Keratinocyte (primary cell): ENCODE measurements around the gene OPN4. TPM values are rescaled to one million over a fixed set of nuclear protein-coding genes. Genes with fewer than 3 reads are reported as not detected.

Source experiments
- DNase-seq: peaks from one replicate; pipeline ENCODE4 v3.0.0-alpha.2; 2011; ENCODE audit warnings: low read depth, missing footprints, low spot score
- FAIRE-seq: peaks from 2 replicates; lab custom pipeline; 2011; peaks lifted over from hg19 to GRCh38; lab: Jason Lieb, UNC
- H2AFZ ChIP-seq: 2 replicates; pipeline ENCODE4 v1.6.0; 2012; ENCODE audit warnings: low read length, control low read depth, inconsistent platforms; ENCODE audit not compliant: control insufficient read depth
- H3K27ac ChIP-seq: 2 replicates; pipeline ENCODE4 v1.5.1; 2011; ENCODE audit warnings: low read length; ENCODE audit not compliant: control insufficient read depth, insufficient read depth
- H3K27me3 ChIP-seq: 3 replicates; pipeline ENCODE4 v1.6.0; 2011; ENCODE audit warnings: low read length; ENCODE audit not compliant: control insufficient read depth, insufficient read depth; ENCODE audit errors: extremely low read depth
- H3K36me3 ChIP-seq, 2 experiments: 2 replicates in 1 of 2; 3 replicates in 1 of 2; pipeline ENCODE4 v1.5.1; 2011; ENCODE audit warnings: low read length in 2 of 2, mild to moderate bottlenecking in 1 of 2; ENCODE audit not compliant: control insufficient read depth in 2 of 2, insufficient read depth in 2 of 2; ENCODE audit errors: extremely low read depth in 1 of 2
- H3K4me1 ChIP-seq: 3 replicates; pipeline ENCODE4 v1.5.1; 2011; ENCODE audit warnings: low read length; ENCODE audit not compliant: control insufficient read depth, insufficient read depth; ENCODE audit errors: extremely low read depth
- H3K4me2 ChIP-seq: 3 replicates; pipeline ENCODE4 v1.6.0; 2011; ENCODE audit warnings: low read depth, low read length; ENCODE audit not compliant: control insufficient read depth, insufficient read depth; ENCODE audit errors: extremely low read depth
- H3K4me3 ChIP-seq, 3 experiments: fragments of 200-600 bp in 1 of 3; sonication (generic) in 1 of 3; 2 replicates in 2 of 3; 3 replicates in 1 of 3; pipeline ENCODE4 v1.5.1; 2011 to 2016; ENCODE audit warnings: low read length in 3 of 3, mild to moderate bottlenecking in 3 of 3, control low read depth in 2 of 3, inconsistent platforms in 1 of 3, low read depth in 1 of 3, mixed read lengths in 1 of 3, mixed run types in 1 of 3, moderate library complexity in 1 of 3; ENCODE audit not compliant: control insufficient read depth in 2 of 3, insufficient read depth in 2 of 3; ENCODE audit errors: extremely low read depth in 1 of 3
- H3K79me2 ChIP-seq: 2 replicates; pipeline ENCODE4 v1.6.0; 2012; ENCODE audit warnings: low read length; ENCODE audit not compliant: control insufficient read depth, insufficient read depth
- H3K9ac ChIP-seq: 3 replicates; pipeline ENCODE4 v1.6.0; 2011; ENCODE audit warnings: low read length; ENCODE audit not compliant: control insufficient read depth, insufficient read depth; ENCODE audit errors: extremely low read depth
- H3K9me1 ChIP-seq: 3 replicates; pipeline ENCODE4 v1.6.0; 2011; ENCODE audit warnings: low read length; ENCODE audit not compliant: control insufficient read depth, insufficient read depth; ENCODE audit errors: extremely low read depth
- H3K9me3 ChIP-seq: 2 replicates; pipeline ENCODE4 v1.5.1; 2012; ENCODE audit warnings: low read depth, low read length; ENCODE audit not compliant: control insufficient read depth
- H4K20me1 ChIP-seq: 3 replicates; pipeline ENCODE4 v1.6.0; 2011; ENCODE audit warnings: low read length; ENCODE audit not compliant: control insufficient read depth, insufficient read depth; ENCODE audit errors: extremely low read depth
- EZH2 ChIP-seq: IDR thresholded peaks from one replicate; pipeline ENCODE4 v1.6.1; 2012; ENCODE audit warnings: inconsistent platforms, mild to moderate bottlenecking, low read length, moderate library complexity
- dilution Hi-C: fragments of 300-500 bp; cut with MboI; formaldehyde crosslinking; loops from one replicate; pipeline ENCODE4 v1.7.0; 2020; ENCODE audit warnings: low sequenced_read_pairs; ENCODE audit not compliant: extremely low pct_ligation_motif_present
- polyA plus RNA-seq, 5 experiments: library from polyadenylated mRNA; depleted of rRNA in 3 of 5; stranded (reverse) in 3 of 5; stranded (forward) in 1 of 5; unstranded in 1 of 5; fragments of >200 nt; gene quantifications; 1 replicate in 1 of 5; 2 replicates in 3 of 5; 3 replicates in 1 of 5; pipeline versions ENCODE4 v1.2.1 to v1.2.3, GENCODE V29; 2011 to 2012; ENCODE audit warnings: missing spikeins in 2 of 5, low read depth in 1 of 5, low replicate concordance in 1 of 5
- TF ChIP-seq, protein P1 (sequence below), 3 experiments: IDR thresholded peaks in 1 of 3; conservative IDR thresholded peaks in 1 of 3; optimal IDR thresholded peaks in 1 of 3; 2 replicates in 2 of 3; 3 replicates in 1 of 3; pipeline versions ENCODE3 to v1.5.1; 2011; ENCODE audit warnings: low read length in 3 of 3, mild to moderate bottlenecking in 3 of 3, moderate library complexity in 2 of 3, control low read depth in 1 of 3, inconsistent platforms in 1 of 3; ENCODE audit not compliant: insufficient read depth in 2 of 3; ENCODE audit errors: extremely low read depth in 1 of 3

The OPN4 gene
- polyA plus RNA-seq, 1 donor (not counting 4 experiments of a cell fraction or from before 2014, with no cell fraction given) = not detected

DNA sequence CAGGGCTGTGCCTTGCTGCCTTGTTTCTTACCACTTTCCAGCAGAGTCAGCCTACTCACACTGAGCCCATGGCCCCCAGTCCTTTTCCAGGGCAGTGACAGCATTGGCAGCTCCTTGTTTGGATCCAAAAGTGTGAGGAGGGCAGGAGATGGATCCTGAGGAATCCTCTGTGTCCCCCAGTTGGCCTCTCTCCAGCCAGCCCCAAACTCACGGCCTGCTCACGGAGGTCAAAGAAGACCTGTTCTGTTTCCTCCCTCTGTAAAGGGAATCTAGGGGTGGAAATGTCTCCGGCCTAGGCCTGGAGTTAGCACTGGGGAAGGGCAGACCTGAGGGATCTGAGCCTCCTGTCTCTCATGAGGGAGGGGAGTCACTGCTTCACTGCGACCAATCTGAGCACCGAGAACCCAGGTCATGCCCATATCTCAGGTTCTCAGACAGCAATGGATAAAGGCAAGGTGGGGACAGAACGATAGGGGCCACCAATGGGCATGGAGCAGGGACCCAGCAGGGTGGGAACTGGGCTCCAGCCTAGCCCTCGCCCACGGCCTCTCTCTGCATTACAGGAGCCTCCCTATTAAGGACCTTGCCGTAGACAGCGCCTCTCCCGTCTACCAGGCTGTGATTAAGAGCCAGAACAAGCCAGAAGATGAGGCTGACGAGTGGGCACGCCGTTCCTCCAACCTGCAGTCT is 37.1 kb downstream of the OPN4 start:
- H3K4me2 ChIP-seq = no peak overlapping the region
- no peak overlapping the region for H2AFZ ChIP-seq
- dilution Hi-C loops = no loop called here

DNA sequence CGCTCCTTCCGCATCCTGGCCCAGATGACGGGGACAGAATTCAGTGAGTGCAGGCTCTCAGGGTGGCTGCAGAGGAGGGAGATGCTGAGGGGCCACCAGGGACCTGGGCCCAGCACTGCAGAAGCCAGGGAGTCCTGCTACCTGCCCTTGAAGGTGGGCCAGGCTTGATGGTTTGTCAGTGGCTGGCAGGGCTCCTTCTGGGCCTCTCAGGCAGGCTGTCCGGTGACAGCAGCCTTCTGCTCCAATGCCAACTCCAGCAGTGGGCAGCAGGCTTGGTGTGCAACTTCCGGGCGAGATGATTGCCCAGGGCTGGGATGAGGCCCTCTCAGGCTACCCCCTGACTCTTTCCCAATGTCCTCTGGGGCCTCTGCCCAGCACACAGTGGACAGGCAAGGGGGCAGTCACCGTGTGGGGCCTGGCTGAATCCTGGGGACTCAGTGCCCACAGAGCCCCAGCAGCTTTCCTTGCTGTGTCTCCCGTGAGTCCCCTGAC is 37.7 kb downstream of the OPN4 start:
- no peak overlapping the region for H3K4me3 ChIP-seq
- no peak overlapping the region for H3K27ac ChIP-seq
- FAIRE-seq (no peak), DNase-seq (no peak)
- H3K9me1 ChIP-seq = no peaks in the 10 kb centered on the region
- no peaks in the 10 kb centered on the region for H3K4me1 ChIP-seq
- H4K20me1 ChIP-seq = no peaks in the 10 kb centered on the region
- no peak overlapping the region for H2AFZ ChIP-seq
- H3K36me3 ChIP-seq = no peaks in the 10 kb centered on the region
- no peaks in the 10 kb centered on the region for H3K79me2 ChIP-seq
- dilution Hi-C loops = no loop called here
- no peak overlapping the region for H3K4me2 ChIP-seq
- no peaks in the 10 kb centered on the region for H3K9me3 ChIP-seq
- peaks cover 19% of the 10 kb centered on the region for H3K27me3 ChIP-seq
- TF ChIP-seq, protein P1, sequence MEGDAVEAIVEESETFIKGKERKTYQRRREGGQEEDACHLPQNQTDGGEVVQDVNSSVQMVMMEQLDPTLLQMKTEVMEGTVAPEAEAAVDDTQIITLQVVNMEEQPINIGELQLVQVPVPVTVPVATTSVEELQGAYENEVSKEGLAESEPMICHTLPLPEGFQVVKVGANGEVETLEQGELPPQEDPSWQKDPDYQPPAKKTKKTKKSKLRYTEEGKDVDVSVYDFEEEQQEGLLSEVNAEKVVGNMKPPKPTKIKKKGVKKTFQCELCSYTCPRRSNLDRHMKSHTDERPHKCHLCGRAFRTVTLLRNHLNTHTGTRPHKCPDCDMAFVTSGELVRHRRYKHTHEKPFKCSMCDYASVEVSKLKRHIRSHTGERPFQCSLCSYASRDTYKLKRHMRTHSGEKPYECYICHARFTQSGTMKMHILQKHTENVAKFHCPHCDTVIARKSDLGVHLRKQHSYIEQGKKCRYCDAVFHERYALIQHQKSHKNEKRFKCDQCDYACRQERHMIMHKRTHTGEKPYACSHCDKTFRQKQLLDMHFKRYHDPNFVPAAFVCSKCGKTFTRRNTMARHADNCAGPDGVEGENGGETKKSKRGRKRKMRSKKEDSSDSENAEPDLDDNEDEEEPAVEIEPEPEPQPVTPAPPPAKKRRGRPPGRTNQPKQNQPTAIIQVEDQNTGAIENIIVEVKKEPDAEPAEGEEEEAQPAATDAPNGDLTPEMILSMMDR (optimal IDR thresholded peaks at IDR 0.05 in 1 of 3, IDR thresholded peaks at IDR 0.05 in 1 of 3, conservative IDR thresholded peaks at IDR 0.05 in 1 of 3; ENCODE audit: extremely low read depth in 1 of 3, insufficient read depth in 2 of 3, low read length in 3 of 3) = no peak
- no peak for TF ChIP-seq EZH2
- H3K9ac ChIP-seq = no peak overlapping the region

More for the DNA sequence above, 37.1 kb downstream of the OPN4 start:
- Histone ChIP-seq H3K27ac (no peak overlapping the region), H4K20me1 (no peaks in the 10 kb centered on the region), H3K9ac (no peak overlapping the region), H3K9me1 (no peaks in the 10 kb centered on the region), H3K4me3 (no peak overlapping the region), H3K9me3 (no peaks in the 10 kb centered on the region), H3K36me3 (no peaks in the 10 kb centered on the region), H3K4me1 (no peaks in the 10 kb centered on the region), H3K27me3 (peaks cover 19% of the 10 kb centered on the region), H3K79me2 (no peaks in the 10 kb centered on the region)
- DNase-seq = no peak
- TF ChIP-seq EZH2 = no peak
- TF ChIP-seq, protein P1 (optimal IDR thresholded peaks at IDR 0.05 in 1 of 3, IDR thresholded peaks at IDR 0.05 in 1 of 3, conservative IDR thresholded peaks at IDR 0.05 in 1 of 3; ENCODE audit: extremely low read depth in 1 of 3, insufficient read depth in 2 of 3, low read length in 3 of 3) = no peak
- no peak for FAIRE-seq
